Right atrium auricular region (tissue), 2 donors: Measurements from ENCODE around the gene FMN2. TPM values are rescaled to one million over a fixed set of nuclear protein-coding genes. Genes with fewer than 3 reads are reported as not detected.

Experiments used
- DNase-seq: peaks from one replicate; pipeline ENCODE4 v3.0.0-alpha.2; 2019; ENCODE audit warnings: low spot score
- H3K27ac ChIP-seq, 2 donors: fragments of 200-600 bp; sonication (generic); 1 replicate in 1 of 2; 2 replicates in 1 of 2; pipeline ENCODE4 v1.5.1; 2016 to 2019
- H3K27me3 ChIP-seq, 2 donors: fragments of 200-600 bp; sonication (generic); one replicate each; pipeline versions ENCODE4 v1.5.1 to v1.6.0; 2017 to 2019
- H3K36me3 ChIP-seq: fragments of 200-600 bp; sonication (generic); one replicate; pipeline ENCODE4 v1.5.1; 2016
- H3K4me1 ChIP-seq, 2 donors: fragments of 200-600 bp; sonication (generic); one replicate each; pipeline versions ENCODE4 v1.5.1 to v1.6.0; 2017 to 2019
- H3K4me3 ChIP-seq, 2 donors: fragments of 200-600 bp; sonication (generic); 1 replicate in 1 of 2; 2 replicates in 1 of 2; pipeline ENCODE4 v1.5.1; 2017 to 2019; ENCODE audit warnings: mild to moderate bottlenecking in 1 of 2, moderate library complexity in 1 of 2
- H3K9me3 ChIP-seq, 2 donors: fragments of 200-600 bp; sonication (generic); one replicate each; pipeline ENCODE4 v1.5.1; 2019
- total RNA-seq, 2 donors: library from RNA; depleted of rRNA; stranded (reverse); fragments of >200 nt; gene quantifications; one replicate each; pipeline ENCODE4 v1.1.0, GENCODE V29; 2016
- TF ChIP-seq, protein P1 (sequence below), 2 donors: fragments of 200-600 bp; sonication (generic); IDR thresholded peaks; one replicate each; pipeline ENCODE4 v1.5.1; 2019; ENCODE audit warnings: antibody characterized with exemption in 2 of 2

The FMN2 gene
- total RNA-seq, 2 donors from 2014 or later: 0.15 TPM; not detected in 1

DNA sequence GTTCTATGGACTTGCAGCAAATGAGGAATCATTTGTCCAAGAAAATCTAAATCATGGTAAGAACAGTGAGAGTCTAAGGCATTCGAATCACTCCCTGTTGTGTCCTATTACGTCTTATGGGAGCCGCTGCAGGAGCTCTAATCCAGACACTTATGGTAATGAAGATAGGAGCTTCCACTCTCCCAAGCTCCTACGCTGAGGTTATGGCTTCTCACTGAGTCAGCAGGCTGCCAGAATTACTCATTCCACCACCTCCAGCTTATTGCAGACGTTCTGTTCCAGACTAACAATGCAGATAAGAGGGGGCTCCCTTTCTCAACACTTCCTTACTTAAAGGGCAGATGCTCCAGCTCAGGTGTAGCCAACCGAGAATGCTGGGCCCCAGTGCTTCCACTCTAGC is 307.7 kb downstream of the FMN2 start:
- TF ChIP-seq, protein P1, sequence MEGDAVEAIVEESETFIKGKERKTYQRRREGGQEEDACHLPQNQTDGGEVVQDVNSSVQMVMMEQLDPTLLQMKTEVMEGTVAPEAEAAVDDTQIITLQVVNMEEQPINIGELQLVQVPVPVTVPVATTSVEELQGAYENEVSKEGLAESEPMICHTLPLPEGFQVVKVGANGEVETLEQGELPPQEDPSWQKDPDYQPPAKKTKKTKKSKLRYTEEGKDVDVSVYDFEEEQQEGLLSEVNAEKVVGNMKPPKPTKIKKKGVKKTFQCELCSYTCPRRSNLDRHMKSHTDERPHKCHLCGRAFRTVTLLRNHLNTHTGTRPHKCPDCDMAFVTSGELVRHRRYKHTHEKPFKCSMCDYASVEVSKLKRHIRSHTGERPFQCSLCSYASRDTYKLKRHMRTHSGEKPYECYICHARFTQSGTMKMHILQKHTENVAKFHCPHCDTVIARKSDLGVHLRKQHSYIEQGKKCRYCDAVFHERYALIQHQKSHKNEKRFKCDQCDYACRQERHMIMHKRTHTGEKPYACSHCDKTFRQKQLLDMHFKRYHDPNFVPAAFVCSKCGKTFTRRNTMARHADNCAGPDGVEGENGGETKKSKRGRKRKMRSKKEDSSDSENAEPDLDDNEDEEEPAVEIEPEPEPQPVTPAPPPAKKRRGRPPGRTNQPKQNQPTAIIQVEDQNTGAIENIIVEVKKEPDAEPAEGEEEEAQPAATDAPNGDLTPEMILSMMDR (IDR thresholded peaks at IDR 0.05): no peak
- Histone ChIP-seq H3K36me3 (no peaks in the 10 kb centered on the region), H3K9me3 (no peaks in the 10 kb centered on the region), H3K4me3 (no peak overlapping the region), H3K27me3 (no peaks in the 10 kb centered on the region), H3K4me1 (no peaks in the 10 kb centered on the region), H3K27ac (no peak overlapping the region)
- DNase-seq: no peak

- Histone ChIP-seq H3K27ac (no peak overlapping the region), H3K4me3 (no peak overlapping the region)
These were observed 310.0 kb downstream of the FMN2 start for GRCh38 chr1:240401731-240402130.

GRCh38 chr1:240402326-240402725 is 310.6 kb downstream of the FMN2 start:
- Histone ChIP-seq H3K4me1 (no peaks in the 10 kb centered on the region), H3K27me3 (no peaks in the 10 kb centered on the region), H3K9me3 (no peaks in the 10 kb centered on the region), H3K36me3 (no peaks in the 10 kb centered on the region), H3K4me3 (no peak overlapping the region), H3K27ac (no peak overlapping the region)
- TF ChIP-seq, protein P1 (IDR thresholded peaks at IDR 0.05): no peak
- DNase-seq: no peak

More at GRCh38 chr1:240401731-240402130, 310.0 kb downstream of the FMN2 start:
- no peak for DNase-seq
- Histone ChIP-seq H3K27me3 (no peaks in the 10 kb centered on the region), H3K36me3 (no peaks in the 10 kb centered on the region), H3K9me3 (no peaks in the 10 kb centered on the region), H3K4me1 (no peaks in the 10 kb centered on the region)
- TF ChIP-seq, protein P1 (IDR thresholded peaks at IDR 0.05): no peak

- Histone ChIP-seq H3K4me1 (no peaks in the 10 kb centered on the region), H3K27me3 (no peaks in the 10 kb centered on the region), H3K36me3 (no peaks in the 10 kb centered on the region), H3K4me3 (no peak overlapping the region), H3K27ac (no peak overlapping the region), H3K9me3 (no peaks in the 10 kb centered on the region)
- TF ChIP-seq, protein P1 (IDR thresholded peaks at IDR 0.05): no peak
- no peak for DNase-seq
These were observed 312.6 kb downstream of the FMN2 start for GRCh38 chr1:240404286-240404685.

DNA sequence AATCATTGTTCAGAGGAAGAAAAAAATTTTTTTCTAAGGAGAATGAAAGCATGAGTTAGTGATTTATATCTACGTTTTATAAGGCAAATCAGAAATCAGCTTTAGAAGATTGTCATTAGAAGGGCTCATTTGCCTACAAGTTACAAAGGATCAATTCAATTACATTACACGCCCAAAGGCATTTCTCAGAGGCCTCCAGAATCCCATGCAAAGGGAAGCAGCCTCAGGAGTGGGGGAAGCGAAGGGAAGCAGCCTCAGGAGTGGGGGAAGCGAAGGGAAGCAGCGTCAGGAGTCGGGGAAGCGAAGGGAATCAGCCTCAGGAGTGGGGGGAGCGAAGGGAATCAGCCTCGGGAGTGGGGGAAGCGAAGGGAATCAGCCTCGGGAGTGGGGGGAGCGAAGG is 314.1 kb downstream of the FMN2 start:
- Histone ChIP-seq H3K4me3 (no peak overlapping the region), H3K27me3 (no peaks in the 10 kb centered on the region), H3K36me3 (no peaks in the 10 kb centered on the region), H3K27ac (no peak overlapping the region), H3K9me3 (no peaks in the 10 kb centered on the region), H3K4me1 (no peaks in the 10 kb centered on the region)
- TF ChIP-seq, protein P1 (IDR thresholded peaks at IDR 0.05): no peak
- DNase-seq: no peak

DNA sequence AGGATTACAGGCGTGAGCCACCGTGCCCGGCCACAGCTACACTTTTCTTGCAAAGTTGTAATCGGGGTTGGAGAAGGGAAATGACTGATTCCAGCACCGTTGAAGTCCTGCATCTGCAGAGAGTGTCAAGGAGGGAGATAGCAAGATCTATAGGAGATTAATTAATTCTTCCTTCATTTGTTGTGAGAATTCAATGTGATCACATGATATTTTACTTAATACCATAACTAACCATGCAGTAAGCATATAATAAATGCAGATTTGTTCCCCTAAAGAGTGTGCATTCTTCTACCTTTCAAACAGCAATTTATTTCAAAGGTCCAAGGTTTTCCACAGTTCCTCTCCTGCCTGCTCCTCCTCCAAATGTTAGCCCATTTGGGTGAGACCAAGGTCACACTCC is 315.7 kb downstream of the FMN2 start:
- Histone ChIP-seq H3K9me3 (no peaks in the 10 kb centered on the region), H3K4me1 (no peaks in the 10 kb centered on the region), H3K27ac (no peak overlapping the region), H3K36me3 (no peaks in the 10 kb centered on the region), H3K27me3 (no peaks in the 10 kb centered on the region), H3K4me3 (no peak overlapping the region)
- TF ChIP-seq, protein P1 (IDR thresholded peaks at IDR 0.05): no peak
- no peak for DNase-seq
